H1 (cell line): ENCODE results near the gene CCNYL1. TPM values are rescaled to one million over a fixed set of nuclear protein-coding genes. Genes with fewer than 3 reads are reported as not detected.

Experiments used
- ATF2 ChIP-seq: IDR thresholded peaks from 2 replicates; pipeline ENCODE4 v1.6.1; 2012; ENCODE audit warnings: low read length, inconsistent platforms
- KDM4A ChIP-seq: IDR thresholded peaks from one replicate; pipeline ENCODE4 v1.7.1; 2012; ENCODE audit warnings: low read depth, mild to moderate bottlenecking, moderate library complexity, low read length, inconsistent platforms; ENCODE audit not compliant: severe bottlenecking
- POLR2A ChIP-seq, 2 experiments: IDR thresholded peaks; 1 replicate in 1 of 2; 2 replicates in 1 of 2; pipeline ENCODE4 v1.6.1; 2011; ENCODE audit warnings: low read depth in 2 of 2, low read length in 2 of 2, mild to moderate bottlenecking in 2 of 2; ENCODE audit errors: control extremely low read depth in 1 of 2
- SIRT6 ChIP-seq: IDR thresholded peaks from one replicate; pipeline ENCODE4 v1.7.1; 2012; ENCODE audit warnings: low read length, inconsistent platforms
- polyA plus RNA-seq, 7 experiments: library from polyadenylated mRNA; depleted of rRNA in 3 of 7; stranded (reverse) in 5 of 7; unstranded in 2 of 7; fragments of >200 nt in 5 of 7; fragments of 200-250 nt in 2 of 7; gene quantifications; 1 replicate in 5 of 7; 2 replicates in 1 of 7; 4 replicates in 1 of 7; pipeline versions ENCODE4 v1.2.1 to v1.2.3, GENCODE V29; 2011 to 2013; ENCODE audit warnings: missing spikeins in 2 of 7, mixed read lengths in 2 of 7
- total RNA-seq: library from RNA; stranded (reverse); fragmentation: NEBNext Ultra II Directional; extraction: Animal tissue kit (Norgen Biotek cat#: 25700); gene quantifications from 2 replicates; pipeline ENCODE4 v1.2.1, GENCODE V29; 2021

Gene CCNYL1
- total and polyA plus RNA-seq, 2 of the 8 experiments (the other 6 are each of a cell fraction or from before 2014, with no cell fraction given), result 13.3 to 35.4 TPM

- TF ChIP-seq ATF2, result no peak
- no peak for TF ChIP-seq SIRT6
- TF ChIP-seq KDM4A, result no peak
- no peak for TF ChIP-seq POLR2A (IDR thresholded peaks at IDR 0.05; ENCODE audit: control extremely low read depth in 1 of 2, low read depth in 2 of 2, low read length in 2 of 2)
- TF ChIP-seq, all 59 proteins: peak for 0
These were observed 22.3 kb downstream of the CCNYL1 start (continued) for GRCh38 chr2:207733597-207734240.
